ENCODE data around the gene CCDC186. TPM values are rescaled to one million over a fixed set of nuclear protein-coding genes. Genes with fewer than 3 reads are reported as not detected.

Gene CCDC186
- total and polyA plus RNA-seq, 2 of the 13 experiments (the other 11 are each of a cell fraction or from before 2014, with no cell fraction given) = 4.2 to 11.8 TPM

DNA sequence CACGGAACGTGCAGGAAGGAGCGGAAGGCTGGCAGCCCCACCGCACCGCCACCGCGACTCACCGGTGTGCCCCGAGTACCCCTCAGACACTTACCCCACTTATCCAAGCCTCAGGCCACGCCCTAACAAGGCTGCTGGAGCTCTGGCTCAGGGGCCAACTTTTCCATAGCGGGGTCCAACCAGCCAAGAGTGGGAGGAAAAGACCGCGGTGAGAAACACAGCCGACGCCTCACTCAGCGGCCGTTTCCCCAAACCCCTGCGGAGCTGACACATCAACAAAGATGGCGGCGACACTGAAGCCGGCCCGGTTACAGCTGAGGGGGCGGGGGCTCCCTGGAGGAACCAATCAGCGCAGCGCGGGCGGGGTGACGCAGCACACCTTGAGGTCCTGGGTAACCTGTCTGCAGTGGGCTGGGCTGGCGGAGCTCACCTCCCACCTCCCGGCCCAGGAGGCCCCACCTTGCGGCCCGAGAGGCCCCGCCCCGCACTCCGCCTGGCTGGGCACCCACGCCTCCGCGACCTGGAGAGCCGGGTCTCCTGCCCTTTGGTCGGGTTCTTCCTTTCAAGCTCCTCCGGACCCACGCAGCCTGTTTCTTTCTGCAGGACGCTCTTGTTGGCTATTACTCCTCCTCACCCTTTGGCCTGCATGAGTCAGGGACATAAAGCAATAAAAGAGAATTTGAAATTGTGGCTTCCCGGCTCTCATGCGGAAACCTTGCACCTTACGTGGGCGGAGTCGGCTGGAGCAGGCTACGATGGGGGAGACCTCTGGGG is at the start of gene CCDC186 (continued):
- TF ChIP-seq ZSCAN29 (CRISPR knock-in tag; conservative IDR thresholded peaks at IDR 0.05) (no peak), PHF5A (CRISPR knock-in tag; IDR thresholded peaks at IDR 0.05; ENCODE audit: low read depth, unreplicated experiment) (peak; percentile 25), ZNF460 (CRISPR knock-in tag; IDR thresholded peaks at IDR 0.05; ENCODE audit: borderline replicate concordance) (no peak), RFXAP (CRISPR knock-in tag; IDR thresholded peaks at IDR 0.05; ENCODE audit: borderline replicate concordance) (peak; percentile 92), HMG20A (CRISPR knock-in tag; IDR thresholded peaks at IDR 0.05; ENCODE audit: borderline replicate concordance) (no peak), ZNF878 (CRISPR knock-in tag; IDR thresholded peaks at IDR 0.05) (no peak; the same call in 1 of the 2 replicates), ZSCAN31 (CRISPR knock-in tag; IDR thresholded peaks at IDR 0.05; ENCODE audit: low read depth) (0 out of 2 replicates have a peak, but pooled peaks have one; percentile 26), MAF1 (CRISPR knock-in tag; IDR thresholded peaks at IDR 0.05; ENCODE audit: borderline replicate concordance) (no peak), NFYB (CRISPR knock-in tag; IDR thresholded peaks at IDR 0.05) (peak; percentile 91), MIER2 (CRISPR knock-in tag; IDR thresholded peaks at IDR 0.05) (no peak), CEBPB (IDR thresholded peaks at IDR 0.05; ENCODE audit: borderline replicate concordance, low read depth, low read length) (no peak), MXD4 (CRISPR knock-in tag; IDR thresholded peaks at IDR 0.05) (0 out of 2 replicates have a peak, but pooled peaks have one; percentile 69), FOXP1 (IDR thresholded peaks at IDR 0.05) (no peak), FOXP1 (CRISPR knock-in tag; IDR thresholded peaks at IDR 0.05) (no peak), KAT7 (CRISPR knock-in tag; IDR thresholded peaks at IDR 0.05; ENCODE audit: borderline replicate concordance) (no peak; the same call in 1 of the 2 replicates), ZNF616 (CRISPR knock-in tag; IDR thresholded peaks at IDR 0.05; ENCODE audit: low read depth) (no peak), SRSF9 (IDR thresholded peaks at IDR 0.05; ENCODE audit: borderline replicate concordance, insufficient read depth, low read depth, low read length, poor library complexity, severe bottlenecking) (no peak), ZNF7 (CRISPR knock-in tag; IDR thresholded peaks at IDR 0.05) (no peak), KAT2B (IDR thresholded peaks at IDR 0.05; ENCODE audit: borderline replicate concordance, low read depth, low read length) (no peak), ZNF674 (CRISPR knock-in tag; IDR thresholded peaks at IDR 0.05; ENCODE audit: low read depth) (peak; percentile 77; the same call in 1 of the 2 replicates), PAX8 (CRISPR knock-in tag; IDR thresholded peaks at IDR 0.05; ENCODE audit: borderline replicate concordance) (no peak), ZNF333 (CRISPR knock-in tag; IDR thresholded peaks at IDR 0.05; ENCODE audit: borderline replicate concordance) (no peak), NFKBIZ (CRISPR knock-in tag; IDR thresholded peaks at IDR 0.05) (no peak)
- TF ChIP-seq, protein P1, sequence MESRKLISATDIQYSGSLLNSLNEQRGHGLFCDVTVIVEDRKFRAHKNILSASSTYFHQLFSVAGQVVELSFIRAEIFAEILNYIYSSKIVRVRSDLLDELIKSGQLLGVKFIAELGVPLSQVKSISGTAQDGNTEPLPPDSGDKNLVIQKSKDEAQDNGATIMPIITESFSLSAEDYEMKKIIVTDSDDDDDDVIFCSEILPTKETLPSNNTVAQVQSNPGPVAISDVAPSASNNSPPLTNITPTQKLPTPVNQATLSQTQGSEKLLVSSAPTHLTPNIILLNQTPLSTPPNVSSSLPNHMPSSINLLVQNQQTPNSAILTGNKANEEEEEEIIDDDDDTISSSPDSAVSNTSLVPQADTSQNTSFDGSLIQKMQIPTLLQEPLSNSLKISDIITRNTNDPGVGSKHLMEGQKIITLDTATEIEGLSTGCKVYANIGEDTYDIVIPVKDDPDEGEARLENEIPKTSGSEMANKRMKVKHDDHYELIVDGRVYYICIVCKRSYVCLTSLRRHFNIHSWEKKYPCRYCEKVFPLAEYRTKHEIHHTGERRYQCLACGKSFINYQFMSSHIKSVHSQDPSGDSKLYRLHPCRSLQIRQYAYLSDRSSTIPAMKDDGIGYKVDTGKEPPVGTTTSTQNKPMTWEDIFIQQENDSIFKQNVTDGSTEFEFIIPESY (CRISPR knock-in tag; IDR thresholded peaks at IDR 0.05) = no peak
- TF ChIP-seq, protein P2, sequence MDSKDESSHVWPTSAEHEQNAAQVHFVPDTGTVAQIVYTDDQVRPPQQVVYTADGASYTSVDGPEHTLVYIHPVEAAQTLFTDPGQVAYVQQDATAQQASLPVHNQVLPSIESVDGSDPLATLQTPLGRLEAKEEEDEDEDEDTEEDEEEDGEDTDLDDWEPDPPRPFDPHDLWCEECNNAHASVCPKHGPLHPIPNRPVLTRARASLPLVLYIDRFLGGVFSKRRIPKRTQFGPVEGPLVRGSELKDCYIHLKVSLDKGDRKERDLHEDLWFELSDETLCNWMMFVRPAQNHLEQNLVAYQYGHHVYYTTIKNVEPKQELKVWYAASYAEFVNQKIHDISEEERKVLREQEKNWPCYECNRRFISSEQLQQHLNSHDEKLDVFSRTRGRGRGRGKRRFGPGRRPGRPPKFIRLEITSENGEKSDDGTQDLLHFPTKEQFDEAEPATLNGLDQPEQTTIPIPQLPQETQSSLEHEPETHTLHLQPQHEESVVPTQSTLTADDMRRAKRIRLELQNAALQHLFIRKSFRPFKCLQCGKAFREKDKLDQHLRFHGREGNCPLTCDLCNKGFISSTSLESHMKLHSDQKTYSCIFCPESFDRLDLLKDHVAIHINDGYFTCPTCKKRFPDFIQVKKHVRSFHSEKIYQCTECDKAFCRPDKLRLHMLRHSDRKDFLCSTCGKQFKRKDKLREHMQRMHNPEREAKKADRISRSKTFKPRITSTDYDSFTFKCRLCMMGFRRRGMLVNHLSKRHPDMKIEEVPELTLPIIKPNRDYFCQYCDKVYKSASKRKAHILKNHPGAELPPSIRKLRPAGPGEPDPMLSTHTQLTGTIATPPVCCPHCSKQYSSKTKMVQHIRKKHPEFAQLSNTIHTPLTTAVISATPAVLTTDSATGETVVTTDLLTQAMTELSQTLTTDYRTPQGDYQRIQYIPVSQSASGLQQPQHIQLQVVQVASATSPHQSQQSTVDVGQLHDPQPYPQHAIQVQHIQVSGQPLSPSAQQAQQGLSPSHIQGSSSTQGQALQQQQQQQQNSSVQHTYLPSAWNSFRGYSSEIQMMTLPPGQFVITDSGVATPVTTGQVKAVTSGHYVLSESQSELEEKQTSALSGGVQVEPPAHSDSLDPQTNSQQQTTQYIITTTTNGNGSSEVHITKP (CRISPR knock-in tag; IDR thresholded peaks at IDR 0.05; ENCODE audit: low read depth) = 0 out of 2 replicates have a peak, but pooled peaks have one; percentile 14

All from HepG2 (cell line).